ENCODE data around the gene TEX52. TPM values are rescaled to one million over a fixed set of nuclear protein-coding genes. Genes with fewer than 3 reads are reported as not detected.

TEX52 gene
- total RNA-seq, 1 experiment from 2014 or later, result not detected

GRCh38 chr12:2801044-2801783 lies 55.6 kb downstream of the TEX52 start:
- H3K36me3 ChIP-seq (ENCODE audit: control insufficient read depth in 1 of 2, insufficient read depth in 2 of 2, low read length in 2 of 2), result peaks cover 70 to 100% of the 10 kb centered on the region in 2 experiments
- H3K27me3 ChIP-seq (ENCODE audit: insufficient read depth, low read length), result no peaks in the 10 kb centered on the region
- no peak overlapping the region for H3K9ac ChIP-seq (ENCODE audit: low read length)
- peaks cover 61% of the 10 kb centered on the region for H3K79me2 ChIP-seq (ENCODE audit: insufficient read depth, low read length)
- ATAC-seq (no peak), DNase-seq (ENCODE audit: low read depth, low spot score) (no peak)
- H3K4me2 ChIP-seq (ENCODE audit: low read length), result no peak overlapping the region
- ChIA-PET RAD21 (ENCODE audit: low non-redundant PET in 1 of 2, low total read pairs in 2 of 2, uncharacterized antibody in 2 of 2, unreplicated experiment in 2 of 2) (no interaction called here), POLR2A (no interaction called here), CTCF (no interaction called here)
- no peaks in the 10 kb centered on the region for H3K9me2 ChIP-seq (ENCODE audit: insufficient read depth)
- TF ChIP-seq FOSL1 (IDR thresholded peaks at IDR 0.05; ENCODE audit: low read depth), result no peak
- intact Hi-C loops (cut with micrococcal nuclease), result no loop called here
- no peaks in the 10 kb centered on the region for H3K9me3 ChIP-seq (ENCODE audit: control insufficient read depth in 1 of 2, insufficient read depth in 1 of 2, low read depth in 1 of 2, low read length in 2 of 2)
- H2AFZ ChIP-seq (ENCODE audit: low read depth, low read length, poor library complexity, severe bottlenecking), result no peak overlapping the region
- H3K4me1 ChIP-seq (ENCODE audit: control insufficient read depth in 1 of 2, insufficient read depth in 2 of 2, low read length in 2 of 2), result peaks cover 5 to 9% of the 10 kb centered on the region in 2 experiments; a peak in 2 of 4 replicates
- no TSS peak for BruUV-seq (replicated peaks)
- peaks cover 22% of the 10 kb centered on the region; the same call in 1 of the 2 replicates for H4K20me1 ChIP-seq (ENCODE audit: insufficient read depth)
- no peak overlapping the region for H3K4me3 ChIP-seq (replicated peaks in 1 of 2; ENCODE audit: low read depth in 1 of 2, low read length in 2 of 2)
- no peak overlapping the region for H3K27ac ChIP-seq (ENCODE audit: low read depth, low read length)

GRCh38 chr12:2800046-2800570 lies 56.7 kb downstream of the TEX52 start:
- Histone ChIP-seq H3K27me3 (ENCODE audit: insufficient read depth, low read length) (no peaks in the 10 kb centered on the region), H3K9me2 (ENCODE audit: insufficient read depth) (no peaks in the 10 kb centered on the region), H3K27ac (ENCODE audit: low read depth, low read length) (no peak overlapping the region), H3K4me2 (ENCODE audit: low read length) (no peak overlapping the region), H3K79me2 (ENCODE audit: insufficient read depth, low read length) (peaks cover 65% of the 10 kb centered on the region), H2AFZ (ENCODE audit: low read depth, low read length, poor library complexity, severe bottlenecking) (no peak overlapping the region), H3K4me1 (ENCODE audit: control insufficient read depth in 1 of 2, insufficient read depth in 2 of 2, low read length in 2 of 2) (peaks cover 5 to 11% of the 10 kb centered on the region in 2 experiments; a peak in 2 of 4 replicates), H3K36me3 (ENCODE audit: control insufficient read depth in 1 of 2, insufficient read depth in 2 of 2, low read length in 2 of 2) (peaks cover 62 to 91% of the 10 kb centered on the region in 2 experiments), H3K9me3 (ENCODE audit: control insufficient read depth in 1 of 2, insufficient read depth in 1 of 2, low read depth in 1 of 2, low read length in 2 of 2) (no peaks in the 10 kb centered on the region), H4K20me1 (ENCODE audit: insufficient read depth) (peaks cover 22% of the 10 kb centered on the region; the same call in 1 of the 2 replicates), H3K9ac (ENCODE audit: low read length) (no peak overlapping the region), H3K4me3 (replicated peaks in 1 of 2; ENCODE audit: low read depth in 1 of 2, low read length in 2 of 2) (no peak overlapping the region)
- POLR2A ChIA-PET, result no interaction called here
- RAD21 ChIA-PET (ENCODE audit: low non-redundant PET in 1 of 2, low total read pairs in 2 of 2, uncharacterized antibody in 2 of 2, unreplicated experiment in 2 of 2), result no interaction called here
- no peak for TF ChIP-seq JUND (IDR thresholded peaks at IDR 0.05)
- TF ChIP-seq ZNF274 (IDR thresholded peaks at IDR 0.05; ENCODE audit: low read depth, low read length), result no peak
- no peak for TF ChIP-seq POLR2A (IDR thresholded peaks at IDR 0.05; ENCODE audit: borderline replicate concordance, extremely low read depth, insufficient read depth, insufficient read length)
- TF ChIP-seq SRF (IDR thresholded peaks at IDR 0.05; ENCODE audit: low read depth), result no peak
- TF ChIP-seq EGR1 (IDR thresholded peaks at IDR 0.05; ENCODE audit: low read depth), result no peak
- no peak for DNase-seq (ENCODE audit: low read depth, low spot score)
- CTCF ChIA-PET, result no interaction called here
- ATAC-seq, result no peak
- intact Hi-C loops (cut with micrococcal nuclease), result no loop called here
- no TSS peak for BruUV-seq (replicated peaks)

Other genes starting within 250 kb of the TEX52 start
- 178 TPM for gene FKBP4, start 62.1 kb downstream of the TEX52 start, total RNA-seq (2021; ENCODE audit: unreplicated experiment)
- gene ITFG2, start 44.4 kb downstream of the TEX52 start, total RNA-seq (2021; ENCODE audit: unreplicated experiment), result 24.6 TPM
- gene NRIP2, start 22.0 kb downstream of the TEX52 start, total RNA-seq (2021; ENCODE audit: unreplicated experiment), result not detected
- 85.1 TPM for gene FOXM1, start 20.1 kb upstream of the TEX52 start, total RNA-seq (2021; ENCODE audit: unreplicated experiment)
- 29.7 TPM for gene RHNO1, start 20.2 kb upstream of the TEX52 start, total RNA-seq (2021; ENCODE audit: unreplicated experiment)
- 21.3 TPM for gene TULP3, start 33.9 kb upstream of the TEX52 start, total RNA-seq (2021; ENCODE audit: unreplicated experiment)
- gene TEAD4, start 102.4 kb upstream of the TEX52 start, total RNA-seq (2021; ENCODE audit: unreplicated experiment), result 43.2 TPM
- gene TSPAN9, start 220.3 kb upstream of the TEX52 start, total RNA-seq (2021; ENCODE audit: unreplicated experiment), result 13.2 TPM

Measured in HCT116 (cell line).